ENCODE results near the gene LGMN.

Gene LGMN

DNA sequence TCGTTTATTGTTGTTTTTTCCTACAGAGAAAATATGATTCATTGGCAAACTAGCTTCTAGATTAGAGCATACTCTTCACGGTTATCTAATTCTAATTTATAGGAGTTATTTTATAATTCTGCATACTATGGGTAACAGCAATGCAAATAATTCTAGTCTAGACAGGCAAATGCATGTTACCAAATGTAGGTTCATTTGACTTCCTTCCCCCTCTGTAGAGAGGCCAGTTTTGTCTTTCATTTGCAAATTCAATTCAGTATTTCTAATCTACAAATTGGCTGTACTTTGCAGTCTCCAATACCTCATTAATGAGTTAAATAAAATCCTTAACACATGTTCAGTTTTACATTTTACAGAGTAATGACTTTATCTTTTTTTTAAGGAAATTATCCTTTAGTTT, 4.2 kb downstream of the LGMN start:
- Histone ChIP-seq H3K36me3 (ENCODE audit: insufficient read depth, low read length) (0 out of 2 replicates have a peak, but pooled peaks cover 5% of the 10 kb centered on the region), H3K27ac (ENCODE audit: low read depth, low read length) (no peak overlapping the region), H2AFZ (ENCODE audit: low read length, unreplicated experiment) (no peak overlapping the region), H3K27me3 (ENCODE audit: insufficient read depth, low read length) (no peaks in the 10 kb centered on the region), H3K4me3 (ENCODE audit: low read depth, low read length) (no peak overlapping the region), H3K4me1 (ENCODE audit: control insufficient read depth, insufficient read depth, low read length, unreplicated experiment) (no peaks in the 10 kb centered on the region), H3K79me2 (ENCODE audit: control insufficient read depth, insufficient read depth, low read length, unreplicated experiment) (peaks cover 10% of the 10 kb centered on the region)

DNA sequence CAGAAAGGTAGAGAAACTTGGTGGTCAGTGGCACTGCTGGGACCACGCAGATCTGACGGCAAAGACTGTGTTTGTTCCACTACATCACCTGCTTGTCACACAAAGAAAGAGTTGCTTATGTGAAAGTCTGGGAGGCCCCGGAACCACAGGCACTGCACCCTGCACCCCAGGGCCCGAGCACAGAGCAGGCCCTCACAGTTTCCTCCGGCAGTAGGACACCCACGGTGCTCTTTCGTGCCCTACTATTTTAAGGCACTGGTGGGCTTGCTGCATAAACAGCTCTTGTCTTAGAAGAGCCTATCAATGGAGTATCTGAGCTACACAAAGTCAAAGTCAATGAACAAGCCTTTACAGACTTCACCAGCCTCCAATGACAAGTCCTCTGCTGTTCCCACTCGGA, 8.0 kb downstream of the LGMN start:
- H3K27me3 ChIP-seq (ENCODE audit: insufficient read depth, low read length) = no peaks in the 10 kb centered on the region
- H3K27ac ChIP-seq (ENCODE audit: low read depth, low read length) = no peak overlapping the region
- H3K4me3 ChIP-seq (ENCODE audit: low read depth, low read length) = no peak overlapping the region
- H3K36me3 ChIP-seq (ENCODE audit: insufficient read depth, low read length) = 0 out of 2 replicates have a peak, but pooled peaks cover 5% of the 10 kb centered on the region
- no peaks in the 10 kb centered on the region for H3K4me1 ChIP-seq (ENCODE audit: control insufficient read depth, insufficient read depth, low read length, unreplicated experiment)
- H3K79me2 ChIP-seq (ENCODE audit: control insufficient read depth, insufficient read depth, low read length, unreplicated experiment) = peaks cover 4% of the 10 kb centered on the region
- H2AFZ ChIP-seq (ENCODE audit: low read length, unreplicated experiment) = no peak overlapping the region

DNA sequence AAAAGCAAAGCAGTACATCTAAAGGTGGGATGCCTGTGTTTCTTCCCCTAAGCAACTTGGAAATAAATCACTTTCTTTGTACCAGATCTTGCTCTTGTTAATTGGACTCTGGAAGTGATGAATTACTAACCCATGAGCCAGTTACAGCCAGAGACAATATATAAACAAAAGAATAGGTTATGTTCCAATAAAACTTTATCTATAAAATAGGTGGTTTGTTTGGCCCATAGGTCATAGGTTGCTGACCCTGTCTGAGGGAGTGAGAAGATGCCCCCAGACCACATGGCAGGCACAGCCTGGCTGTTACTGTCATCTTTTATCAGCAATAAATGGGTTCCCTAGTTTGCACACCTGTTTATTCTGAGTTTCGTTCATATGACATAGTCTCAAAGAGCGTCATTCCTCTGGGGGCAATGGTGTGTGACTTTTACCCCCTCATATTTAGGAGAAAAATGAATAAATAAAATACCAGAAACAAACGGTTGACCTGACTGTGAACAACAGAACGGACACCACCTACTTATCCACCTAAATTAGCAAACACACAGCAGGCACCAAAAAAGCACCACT, 10.7 kb downstream of the LGMN start:
- H3K4me1 ChIP-seq (ENCODE audit: control insufficient read depth, insufficient read depth, low read length, unreplicated experiment) = no peaks in the 10 kb centered on the region
- no peaks in the 10 kb centered on the region for H3K27me3 ChIP-seq (ENCODE audit: insufficient read depth, low read length)
- peaks cover 6% of the 10 kb centered on the region; the same call in 1 of the 2 replicates for H3K36me3 ChIP-seq (ENCODE audit: insufficient read depth, low read length)
- no peaks in the 10 kb centered on the region for H3K79me2 ChIP-seq (ENCODE audit: control insufficient read depth, insufficient read depth, low read length, unreplicated experiment)
- H2AFZ ChIP-seq (ENCODE audit: low read length, unreplicated experiment) = no peak overlapping the region
- no peak overlapping the region for H3K4me3 ChIP-seq (ENCODE audit: low read depth, low read length)
- H3K27ac ChIP-seq (ENCODE audit: low read depth, low read length) = no peak overlapping the region

DNA sequence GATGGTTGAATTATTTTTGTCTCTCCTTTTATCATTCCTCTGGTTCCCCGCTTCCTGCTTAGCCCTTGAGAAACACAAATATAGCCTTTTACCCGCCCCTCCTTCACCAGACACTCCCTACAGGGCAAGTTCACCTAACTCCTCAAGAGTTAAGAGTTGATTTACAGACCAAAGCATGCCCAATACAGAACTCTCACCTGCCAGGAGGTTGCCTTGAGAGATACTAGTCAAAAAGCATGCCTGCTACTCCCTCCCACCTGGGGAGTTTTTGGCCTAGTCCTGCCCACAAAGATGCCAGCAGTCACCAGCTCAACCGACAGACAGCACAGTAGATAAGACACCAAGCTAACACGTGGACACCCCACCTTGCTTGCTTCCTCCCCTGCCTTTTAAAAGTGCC, 11.2 kb downstream of the LGMN start:
- Histone ChIP-seq H3K36me3 (ENCODE audit: insufficient read depth, low read length) (peaks cover 11% of the 10 kb centered on the region; the same call in 1 of the 2 replicates), H3K79me2 (ENCODE audit: control insufficient read depth, insufficient read depth, low read length, unreplicated experiment) (no peaks in the 10 kb centered on the region), H3K4me1 (ENCODE audit: control insufficient read depth, insufficient read depth, low read length, unreplicated experiment) (no peaks in the 10 kb centered on the region), H3K27ac (ENCODE audit: low read depth, low read length) (no peak overlapping the region), H3K27me3 (ENCODE audit: insufficient read depth, low read length) (no peaks in the 10 kb centered on the region), H2AFZ (ENCODE audit: low read length, unreplicated experiment) (no peak overlapping the region), H3K4me3 (ENCODE audit: low read depth, low read length) (no peak overlapping the region)

DNA sequence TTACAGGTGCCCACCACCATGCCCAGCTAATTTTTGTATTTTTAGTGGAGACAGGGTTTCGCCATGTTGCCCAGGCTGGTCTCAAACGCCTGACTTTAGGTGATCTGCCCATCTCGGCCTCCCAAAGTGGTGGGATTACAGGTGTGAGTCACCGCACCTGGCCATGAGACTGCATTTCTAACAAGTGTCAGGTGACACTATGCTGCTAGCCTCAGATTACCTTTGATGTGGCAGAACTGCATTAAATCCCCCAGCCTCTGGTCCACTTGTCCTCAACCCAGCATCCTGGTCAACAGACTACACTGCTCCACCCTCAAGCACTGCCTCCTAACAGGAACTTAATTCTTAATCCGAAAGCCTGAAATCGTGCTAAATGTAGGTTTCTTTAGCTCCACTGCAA, 13.1 kb downstream of the LGMN start:
- Histone ChIP-seq H3K4me3 (ENCODE audit: low read depth, low read length) (no peak overlapping the region), H3K36me3 (ENCODE audit: insufficient read depth, low read length) (peaks cover 19% of the 10 kb centered on the region), H3K27me3 (ENCODE audit: insufficient read depth, low read length) (no peaks in the 10 kb centered on the region), H3K4me1 (ENCODE audit: control insufficient read depth, insufficient read depth, low read length, unreplicated experiment) (peaks cover under 1% of the 10 kb centered on the region), H2AFZ (ENCODE audit: low read length, unreplicated experiment) (no peak overlapping the region), H3K79me2 (ENCODE audit: control insufficient read depth, insufficient read depth, low read length, unreplicated experiment) (no peaks in the 10 kb centered on the region), H3K27ac (ENCODE audit: low read depth, low read length) (no peak overlapping the region)

DNA sequence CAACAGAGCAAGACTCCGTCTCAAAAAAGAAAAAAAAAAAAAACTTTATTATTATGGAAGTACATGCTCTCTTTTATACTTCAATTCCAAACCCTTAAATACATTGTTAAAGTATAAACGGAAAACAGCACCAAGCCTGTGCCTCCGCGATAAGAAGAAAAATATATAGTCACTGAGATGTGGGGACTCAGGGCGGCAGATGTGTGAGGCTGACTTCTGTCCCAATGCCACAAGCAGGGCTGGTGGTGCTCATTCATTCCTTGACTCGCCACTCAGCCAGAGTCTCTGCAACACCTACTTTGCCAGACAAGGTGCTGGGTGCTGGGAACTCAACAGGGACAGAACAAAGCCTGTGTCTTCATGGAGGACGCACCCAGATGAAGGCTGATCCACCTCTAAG, 13.8 kb downstream of the LGMN start:
- H3K36me3 ChIP-seq (ENCODE audit: insufficient read depth, low read length) = peaks cover 17% of the 10 kb centered on the region
- no peak overlapping the region for H3K27ac ChIP-seq (ENCODE audit: low read depth, low read length)
- H3K79me2 ChIP-seq (ENCODE audit: control insufficient read depth, insufficient read depth, low read length, unreplicated experiment) = no peaks in the 10 kb centered on the region

DNA sequence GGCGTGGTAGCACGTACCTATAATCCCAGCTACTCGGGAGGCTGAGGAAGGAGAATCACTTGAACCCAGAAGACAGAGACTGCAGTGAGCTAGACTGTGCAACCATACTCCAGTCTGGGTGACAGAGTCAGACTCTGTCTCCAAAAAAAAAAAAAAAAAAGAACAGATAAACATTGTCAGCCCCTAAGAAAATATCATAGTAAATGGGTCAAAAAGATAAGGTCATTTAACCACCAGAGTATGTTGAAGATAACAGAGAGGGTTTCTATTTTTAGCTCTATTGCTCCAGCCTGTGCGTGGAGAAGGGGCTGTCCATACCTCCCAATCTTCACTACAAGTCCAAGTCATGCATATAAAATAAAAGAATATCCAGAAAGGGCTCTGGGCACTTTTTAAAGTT, 15.4 kb downstream of the LGMN start:
- Histone ChIP-seq H3K4me3 (ENCODE audit: low read depth, low read length) (no peak overlapping the region), H3K27ac (ENCODE audit: low read depth, low read length) (no peak overlapping the region), H2AFZ (ENCODE audit: low read length, unreplicated experiment) (no peak overlapping the region), H3K79me2 (ENCODE audit: control insufficient read depth, insufficient read depth, low read length, unreplicated experiment) (no peaks in the 10 kb centered on the region), H3K4me1 (ENCODE audit: control insufficient read depth, insufficient read depth, low read length, unreplicated experiment) (peaks cover 9% of the 10 kb centered on the region), H3K36me3 (ENCODE audit: insufficient read depth, low read length) (peaks cover 17% of the 10 kb centered on the region), H3K27me3 (ENCODE audit: insufficient read depth, low read length) (no peaks in the 10 kb centered on the region)

More for the DNA sequence above, 13.8 kb downstream of the LGMN start:
- H3K4me1 ChIP-seq (ENCODE audit: control insufficient read depth, insufficient read depth, low read length, unreplicated experiment) = peaks cover 6% of the 10 kb centered on the region
- H3K27me3 ChIP-seq (ENCODE audit: insufficient read depth, low read length) = no peaks in the 10 kb centered on the region
- no peak overlapping the region for H3K4me3 ChIP-seq (ENCODE audit: low read depth, low read length)
- H2AFZ ChIP-seq (ENCODE audit: low read length, unreplicated experiment) = no peak overlapping the region

DNA sequence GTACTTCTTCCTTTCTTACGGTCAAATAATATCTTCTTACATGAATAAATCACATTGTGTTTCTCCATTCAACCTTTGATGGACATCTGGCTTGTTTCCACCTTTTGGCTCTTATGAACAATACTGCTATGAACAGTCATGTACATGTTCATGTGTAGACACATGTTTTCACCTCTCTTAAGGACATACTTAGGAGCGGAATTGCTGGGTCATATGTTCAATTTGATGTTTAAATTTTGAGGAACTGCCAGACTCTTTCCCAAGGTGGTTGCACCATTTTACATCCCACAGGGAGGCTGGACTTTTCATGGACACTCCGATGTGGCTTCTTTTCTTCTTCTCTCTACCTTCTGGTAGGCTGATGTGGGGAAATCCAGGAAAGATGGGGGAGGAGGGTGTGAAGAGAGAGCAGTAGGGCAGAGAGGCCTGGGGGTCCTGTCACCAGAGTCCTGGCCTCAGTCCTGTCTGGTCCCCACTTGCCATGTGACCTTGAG, 16.8 kb downstream of the LGMN start:
- no peaks in the 10 kb centered on the region for H3K79me2 ChIP-seq (ENCODE audit: control insufficient read depth, insufficient read depth, low read length, unreplicated experiment)
- no peaks in the 10 kb centered on the region for H3K27me3 ChIP-seq (ENCODE audit: insufficient read depth, low read length)
- peaks cover 11% of the 10 kb centered on the region for H3K4me1 ChIP-seq (ENCODE audit: control insufficient read depth, insufficient read depth, low read length, unreplicated experiment)
- H3K27ac ChIP-seq (ENCODE audit: low read depth, low read length) = no peak overlapping the region
- H3K36me3 ChIP-seq (ENCODE audit: insufficient read depth, low read length) = peaks cover 17% of the 10 kb centered on the region
- no peak overlapping the region for H2AFZ ChIP-seq (ENCODE audit: low read length, unreplicated experiment)
- H3K4me3 ChIP-seq (ENCODE audit: low read depth, low read length) = no peak overlapping the region

DNA sequence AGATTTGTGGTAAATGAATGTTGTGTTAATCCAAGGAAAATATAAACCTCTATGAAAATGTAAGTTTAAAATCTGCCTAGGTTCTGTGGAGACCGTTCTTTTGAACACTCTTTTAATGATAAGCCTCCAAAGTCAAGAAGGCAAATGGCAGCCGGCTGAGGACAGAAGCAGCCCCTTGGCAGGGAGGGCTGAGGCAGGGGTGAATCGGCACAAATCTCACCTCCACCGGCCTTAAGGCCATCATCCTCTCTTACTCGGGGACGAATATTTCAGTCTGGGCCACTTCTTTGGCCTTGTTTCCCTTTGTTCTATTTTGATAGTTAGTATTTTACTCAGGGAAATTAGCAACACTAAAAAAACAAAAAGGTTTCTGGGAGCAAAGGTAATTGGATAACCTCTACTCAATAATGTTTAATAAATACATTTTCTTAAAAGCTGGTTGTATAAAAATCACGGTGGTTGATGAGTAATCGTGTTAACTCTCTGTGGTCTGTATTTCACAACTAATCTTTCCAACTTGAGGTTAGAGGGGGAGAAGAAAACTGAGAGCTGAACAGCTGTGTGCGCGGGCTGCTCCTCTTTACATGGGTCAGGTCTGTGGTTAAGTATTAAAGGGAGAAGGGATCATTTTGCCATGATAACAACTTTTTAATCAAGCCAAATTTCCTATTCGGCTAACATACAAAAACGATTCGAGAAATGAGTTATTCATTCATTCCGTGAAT, 18.6 kb downstream of the LGMN start:
- H2AFZ ChIP-seq (ENCODE audit: low read length, unreplicated experiment) = no peak overlapping the region
- no peak overlapping the region for H3K4me3 ChIP-seq (ENCODE audit: low read depth, low read length)
- H3K27me3 ChIP-seq (ENCODE audit: insufficient read depth, low read length) = no peaks in the 10 kb centered on the region
- peaks cover 17% of the 10 kb centered on the region for H3K36me3 ChIP-seq (ENCODE audit: insufficient read depth, low read length)
- H3K27ac ChIP-seq (ENCODE audit: low read depth, low read length) = peak overlapping the region; percentile 62
- peaks cover 16% of the 10 kb centered on the region for H3K4me1 ChIP-seq (ENCODE audit: control insufficient read depth, insufficient read depth, low read length, unreplicated experiment)
- no peaks in the 10 kb centered on the region for H3K79me2 ChIP-seq (ENCODE audit: control insufficient read depth, insufficient read depth, low read length, unreplicated experiment)

DNA sequence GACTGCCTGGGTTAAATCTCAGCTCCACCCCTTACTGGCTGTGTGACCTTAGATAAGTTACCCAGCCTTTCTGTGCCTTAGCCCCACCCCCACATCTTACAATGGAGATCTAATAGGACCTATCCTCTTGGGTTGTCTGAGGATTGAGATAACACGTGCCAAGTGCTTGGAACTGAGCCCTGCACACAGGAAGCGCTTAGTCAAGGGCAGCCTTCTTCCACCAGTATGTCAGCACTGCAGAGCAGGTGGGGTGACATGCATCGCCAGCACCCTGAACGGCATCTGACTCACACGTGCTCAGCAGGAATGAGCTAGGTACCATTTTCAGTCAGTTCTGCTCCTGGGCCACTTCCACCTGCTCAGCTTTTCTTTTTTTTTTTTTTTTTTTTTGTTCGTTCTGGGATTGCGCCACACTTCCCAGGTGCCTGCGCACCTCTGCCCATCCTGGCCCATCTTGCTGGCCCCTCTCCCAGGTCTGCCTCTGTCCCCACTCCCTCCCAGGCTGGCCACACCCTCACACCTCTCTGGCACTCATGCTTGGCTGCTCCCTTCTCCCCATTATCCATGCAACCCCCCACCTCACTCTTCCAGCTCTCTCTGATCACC, 19.6 kb downstream of the LGMN start:
- Histone ChIP-seq H3K36me3 (ENCODE audit: insufficient read depth, low read length) (peaks cover 17% of the 10 kb centered on the region), H3K27me3 (ENCODE audit: insufficient read depth, low read length) (no peaks in the 10 kb centered on the region), H3K4me1 (ENCODE audit: control insufficient read depth, insufficient read depth, low read length, unreplicated experiment) (peaks cover 16% of the 10 kb centered on the region), H2AFZ (ENCODE audit: low read length, unreplicated experiment) (no peak overlapping the region), H3K4me3 (ENCODE audit: low read depth, low read length) (no peak overlapping the region), H3K27ac (ENCODE audit: low read depth, low read length) (no peak overlapping the region), H3K79me2 (ENCODE audit: control insufficient read depth, insufficient read depth, low read length, unreplicated experiment) (no peaks in the 10 kb centered on the region)

DNA sequence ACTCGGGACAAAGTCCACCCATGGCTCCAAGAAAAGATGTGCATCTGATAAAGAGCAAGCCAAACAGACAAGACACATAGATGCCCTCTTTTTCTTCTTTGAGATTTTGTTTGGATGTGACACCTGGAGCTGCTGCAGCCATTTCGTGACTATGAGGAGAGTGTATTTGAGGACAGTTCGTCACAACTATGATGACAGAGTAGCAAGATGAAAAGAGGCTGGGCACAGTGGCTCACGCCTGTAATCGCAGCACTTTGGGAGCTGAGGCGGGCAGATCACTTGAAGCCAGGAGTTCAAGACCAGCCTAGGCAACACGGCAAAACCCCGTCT, 21.5 kb downstream of the LGMN start:
- H3K27me3 ChIP-seq (ENCODE audit: insufficient read depth, low read length) = no peaks in the 10 kb centered on the region
- peaks cover 16% of the 10 kb centered on the region for H3K4me1 ChIP-seq (ENCODE audit: control insufficient read depth, insufficient read depth, low read length, unreplicated experiment)
- no peak overlapping the region for H3K4me3 ChIP-seq (ENCODE audit: low read depth, low read length)
- peak overlapping the region; percentile 65; the same call in 1 of the 2 replicates for H3K27ac ChIP-seq (ENCODE audit: low read depth, low read length)
- H3K36me3 ChIP-seq (ENCODE audit: insufficient read depth, low read length) = peaks cover 8% of the 10 kb centered on the region
- peaks cover under 1% of the 10 kb centered on the region for H3K79me2 ChIP-seq (ENCODE audit: control insufficient read depth, insufficient read depth, low read length, unreplicated experiment)
- H2AFZ ChIP-seq (ENCODE audit: low read length, unreplicated experiment) = no peak overlapping the region

All from ACC112 (cell line).